Measurements from ENCODE around the gene OR5AC2. TPM values are rescaled to one million over a fixed set of nuclear protein-coding genes. Genes with fewer than 3 reads are reported as not detected.

OR5AC2 gene
- total RNA-seq, 1 experiment from 2014 or later, result not detected

DNA sequence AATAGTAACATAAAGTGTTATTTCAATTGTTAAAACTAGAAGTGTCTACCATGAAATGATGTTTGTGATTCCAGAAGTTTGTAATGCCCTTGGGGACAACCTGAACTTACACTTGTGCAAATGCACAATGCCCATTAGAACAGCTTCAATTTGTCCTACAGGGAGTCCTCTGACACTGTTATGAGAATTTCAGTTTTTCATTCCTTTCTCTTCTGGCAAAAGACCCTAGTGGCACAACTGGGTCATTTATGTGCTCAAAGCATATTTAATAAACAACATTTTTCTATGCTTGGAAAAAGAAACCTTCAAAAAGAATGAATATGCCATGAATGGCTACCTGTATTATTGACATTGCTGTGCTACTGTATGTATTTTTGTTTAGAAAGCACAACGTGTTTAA is 43.4 kb downstream of the OR5AC2 start, which contains the start of gene OR5H1:
OR5H1 (plus strand) TSS at position 301 of the 400 bp plus-strand sequence. CDS start 1,977 bp downstream, outside the sequence.
- in situ Hi-C loops (cut with HindIII; ENCODE audit: low sequenced_read_pairs), result no loop called here

DNA sequence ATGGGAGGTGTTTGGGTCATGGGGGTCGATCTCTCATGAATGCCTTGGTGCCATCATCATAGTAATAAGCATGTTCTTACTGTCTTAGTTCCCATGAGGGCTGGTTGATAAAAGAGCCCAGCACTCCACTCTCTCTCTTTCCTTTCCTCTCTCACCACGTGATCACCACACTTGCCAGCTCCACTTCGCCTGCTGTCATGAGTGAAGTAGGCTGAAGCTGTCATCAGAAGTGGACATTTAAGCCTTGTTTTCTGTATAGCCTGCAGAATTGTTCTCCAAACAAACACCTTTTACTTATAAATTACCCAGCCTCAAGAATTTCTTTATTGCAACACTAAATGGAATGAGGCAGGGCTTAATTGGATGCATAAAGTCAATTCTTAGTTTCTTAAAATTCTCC is 49.7 kb downstream of the OR5AC2 start:
- in situ Hi-C loops (cut with HindIII; ENCODE audit: low sequenced_read_pairs), result no loop called here
- no peak for DNase-seq (ENCODE audit: low spot score)

More for the DNA sequence above, 43.4 kb downstream of the OR5AC2 start, which contains the start of gene OR5H1:
- no peak for DNase-seq (ENCODE audit: low spot score)

Other genes starting within 250 kb of the OR5AC2 start
- 28.3 and 32.3 TPM in 2 replicates for gene RIOX2, start 114.7 kb upstream of the OR5AC2 start, total RNA-seq (2014; rRNA removed; shearing (Covaris generic))
- not detected in 2 replicates for gene GABRR3, start 51.9 kb upstream of the OR5AC2 start, total RNA-seq (2014; rRNA removed; shearing (Covaris generic))
- not detected in 2 replicates for gene OR5H1, start 43.5 kb downstream of the OR5AC2 start, total RNA-seq (2014; rRNA removed; shearing (Covaris generic))
- gene OR5H14, start 60.3 kb downstream of the OR5AC2 start, total RNA-seq (2014; rRNA removed; shearing (Covaris generic)), result not detected in 2 replicates
- gene OR5H15, start 79.5 kb downstream of the OR5AC2 start, total RNA-seq (2014; rRNA removed; shearing (Covaris generic)), result not detected in 2 replicates
- not detected in 2 replicates for gene OR5H6, start 177.1 kb downstream of the OR5AC2 start, total RNA-seq (2014; rRNA removed; shearing (Covaris generic))
- gene OR5H2, start 195.3 kb downstream of the OR5AC2 start, total RNA-seq (2014; rRNA removed; shearing (Covaris generic)), result not detected in 2 replicates

Measured in G401 (cell line).